GM21619 (cell line): Measurements from ENCODE around the gene GAL3ST3.
"Not testable (repeated sequence)": the region's sequence is repeated elsewhere in the genome, so short reads cannot be mapped to it uniquely, and the experiment has no call there.

ENCODE experiments used
- ATAC-seq: cut with Tn5 transposase; IDR thresholded peaks from one replicate; pipeline ENCODE4 v1.9.1; 2021; ENCODE audit not compliant: unreplicated experiment

The GAL3ST3 gene

GRCh38 chr11:66048547-66049323, at the start of gene GAL3ST3:
TSS of gene GAL3ST3 (minus strand) at chr11:66049161. CDS start at chr11:66045415, 3,746 bp downstream.
- ATAC-seq: no peak

GRCh38 chr11:66092125-66092524, 43.2 kb upstream of the GAL3ST3 start:
- ATAC-seq: not testable (repeated sequence)

DNA sequence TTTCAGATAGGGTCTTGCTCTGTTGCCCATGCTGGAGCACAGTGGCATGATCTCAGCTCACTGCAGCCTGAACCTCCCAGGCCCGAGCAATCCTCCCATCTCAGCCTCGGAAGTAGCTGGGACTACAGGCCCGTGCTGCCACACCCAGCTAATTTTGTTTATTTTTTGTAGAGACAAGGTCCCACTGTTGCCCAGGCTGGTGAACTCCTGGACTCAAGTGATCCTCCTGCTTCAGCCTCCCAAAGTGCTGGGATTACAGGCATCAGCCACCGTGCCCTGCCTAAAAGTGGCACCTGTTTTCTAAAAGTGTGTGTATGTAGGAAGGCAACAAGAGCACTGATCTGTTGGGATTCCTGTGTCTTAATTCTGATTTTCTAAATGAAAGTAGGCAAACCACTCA, 41.3 kb upstream of the GAL3ST3 start:
- ATAC-seq: no peak

DNA sequence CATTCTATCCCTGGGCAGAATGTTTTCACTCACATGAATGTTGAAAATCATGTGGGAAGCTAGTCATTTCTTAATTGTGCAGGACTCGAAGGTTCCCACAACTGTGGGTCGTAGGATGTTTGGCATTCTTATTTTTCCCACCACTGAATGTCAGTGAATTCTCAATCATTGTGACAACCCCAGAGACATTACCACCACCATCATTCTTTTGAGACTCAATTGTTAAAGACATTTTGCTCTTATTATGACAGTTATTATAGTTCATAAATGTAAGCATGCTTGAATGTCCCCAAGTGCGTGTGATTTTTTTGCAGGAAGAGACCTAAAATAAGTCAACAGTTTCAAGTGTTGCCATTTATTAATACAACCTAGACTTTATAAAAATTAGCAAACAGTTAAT, 40.1 kb upstream of the GAL3ST3 start:
- ATAC-seq: no peak

DNA sequence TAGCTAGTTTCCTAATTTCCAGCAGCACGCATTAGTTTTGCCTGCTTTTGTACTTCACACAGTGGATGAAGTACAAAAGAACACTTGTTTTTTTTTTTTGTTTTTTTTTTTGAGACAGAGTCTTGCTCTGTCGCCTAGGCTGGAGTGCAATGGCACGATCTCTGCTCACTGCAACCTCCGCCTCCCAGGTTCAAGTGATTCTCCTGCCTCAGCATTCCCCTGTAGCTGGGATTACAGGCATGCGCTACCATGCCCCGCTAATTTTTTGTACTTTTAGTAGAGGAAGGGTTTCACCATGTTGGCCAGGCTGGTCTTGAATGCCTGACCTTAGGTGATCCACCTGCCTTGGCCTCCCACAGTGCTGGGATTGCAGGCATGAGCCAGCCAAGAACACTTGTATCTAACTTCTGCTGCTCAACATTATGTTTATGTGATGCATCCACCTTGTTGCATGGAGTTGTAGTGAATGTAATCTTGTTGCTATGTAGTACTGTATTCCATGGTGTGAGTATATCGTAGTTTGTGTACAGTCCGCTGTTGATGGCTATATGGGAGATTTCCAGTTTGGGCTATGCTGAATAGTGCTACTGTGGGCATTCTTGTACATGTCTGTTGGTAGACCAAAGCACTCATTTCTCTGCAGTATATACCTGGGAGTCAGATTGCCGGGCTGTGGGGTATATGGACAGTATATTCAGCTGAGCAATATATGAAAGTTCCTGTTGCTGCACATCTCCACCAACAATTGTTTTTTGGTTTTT, 38.4 kb upstream of the GAL3ST3 start:
- no peak for ATAC-seq

- no peak for ATAC-seq
Observed at GRCh38 chr11:66084821-66085475, 36.0 kb upstream of the GAL3ST3 start.

DNA sequence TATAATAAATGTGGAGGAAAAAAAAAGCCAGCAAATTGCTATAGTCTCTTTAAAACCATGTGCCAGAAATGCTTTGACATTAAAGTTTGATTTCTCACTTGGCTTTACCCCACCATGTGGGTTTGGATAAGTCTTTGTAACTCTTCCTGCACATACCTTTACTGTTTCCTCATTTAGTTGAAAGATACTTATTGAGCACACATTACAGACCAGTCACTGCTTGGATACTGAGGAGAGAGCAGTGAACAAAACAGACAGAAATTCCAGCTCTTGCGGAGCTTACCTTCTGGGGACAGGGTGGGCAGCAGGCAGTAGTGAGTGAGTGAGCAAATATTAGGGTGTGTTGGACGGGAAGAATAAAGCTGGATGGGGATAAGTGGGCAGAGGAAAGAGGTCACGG, 34.8 kb upstream of the GAL3ST3 start:
- no peak for ATAC-seq

DNA sequence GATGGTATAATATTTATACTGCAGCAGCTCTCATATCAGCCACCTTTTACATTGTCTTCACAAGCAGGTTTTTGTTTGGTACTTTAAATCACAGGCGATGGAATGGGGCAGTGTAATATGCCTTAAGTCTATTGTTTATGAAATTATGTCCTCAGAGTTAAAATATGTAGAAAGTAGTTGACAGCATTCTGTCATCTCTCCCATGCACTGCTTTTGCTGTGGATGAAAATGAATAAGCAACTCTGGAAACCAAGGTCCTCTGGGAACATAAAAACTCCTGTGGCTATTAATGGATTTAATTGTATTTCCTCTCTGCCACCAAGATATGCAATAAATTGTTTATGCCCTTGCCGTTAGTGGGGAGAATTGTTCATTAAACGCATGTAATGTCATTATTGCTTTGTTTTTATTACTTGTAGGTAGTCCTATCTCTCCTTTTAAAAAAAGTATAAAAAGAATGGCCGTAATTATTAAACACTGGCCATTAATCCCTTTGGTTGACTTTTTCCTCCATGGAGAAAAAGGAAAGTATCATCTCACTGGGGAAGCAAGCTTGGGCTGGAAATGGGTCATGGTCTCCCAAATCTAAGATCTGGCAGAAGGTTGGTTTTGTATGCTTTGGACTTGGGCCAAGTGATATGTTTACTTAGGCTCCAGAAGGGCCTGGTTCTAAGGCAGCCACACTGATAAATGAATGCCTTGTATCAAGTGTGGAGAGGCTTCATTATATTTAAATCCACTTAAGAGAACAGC, 34.2 kb upstream of the GAL3ST3 start:
- ATAC-seq: no peak

- ATAC-seq: peak; percentile 56
Observed at GRCh38 chr11:66081505-66081904, 32.5 kb upstream of the GAL3ST3 start.

- ATAC-seq: no peak
Observed at GRCh38 chr11:66080055-66080817, 31.3 kb upstream of the GAL3ST3 start.

GRCh38 chr11:66078949-66079348, 30.0 kb upstream of the GAL3ST3 start:
- not testable (repeated sequence) for ATAC-seq

DNA sequence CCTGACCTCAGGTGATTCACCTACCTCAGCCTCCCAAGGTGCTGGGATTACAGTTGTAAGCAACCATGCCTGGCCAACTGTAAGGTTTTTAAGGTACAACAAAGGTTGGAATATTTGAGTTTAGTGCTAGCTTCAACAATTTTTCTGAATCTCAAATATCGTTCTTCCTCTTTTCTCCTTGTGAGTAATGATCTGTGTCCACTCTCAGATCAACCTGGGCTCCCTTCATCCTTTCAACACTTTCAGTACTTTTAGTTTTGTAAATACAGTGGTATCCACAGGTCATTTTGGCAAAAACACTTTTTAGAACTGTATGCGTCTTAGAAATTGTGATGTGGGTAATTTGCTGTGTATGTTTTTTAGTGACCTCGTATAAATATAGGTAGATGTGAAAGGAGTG, 29.0 kb upstream of the GAL3ST3 start:
- ATAC-seq: no peak

DNA sequence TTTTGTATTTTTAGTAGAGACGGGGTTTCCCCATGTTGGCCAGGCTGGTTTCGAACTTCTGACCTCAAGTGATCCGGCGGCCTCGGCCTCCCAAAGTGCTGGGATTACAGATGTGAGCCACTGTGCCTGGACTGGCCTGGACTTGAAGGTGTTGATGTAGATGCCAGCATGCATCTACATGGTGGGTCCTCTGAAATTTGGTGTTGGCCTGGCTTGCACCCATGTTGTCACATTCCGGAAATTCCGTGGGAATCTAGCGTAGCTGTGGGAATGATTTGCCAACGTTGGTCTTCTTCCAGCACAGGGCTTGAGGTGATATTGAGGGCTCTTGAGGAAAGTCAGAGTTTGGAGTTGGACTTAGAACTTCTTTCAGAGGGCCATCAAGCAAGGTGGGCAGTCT, 27.6 kb upstream of the GAL3ST3 start:
- ATAC-seq: no peak

- no peak for ATAC-seq
Observed at GRCh38 chr11:66075273-66075672, 26.3 kb upstream of the GAL3ST3 start.

DNA sequence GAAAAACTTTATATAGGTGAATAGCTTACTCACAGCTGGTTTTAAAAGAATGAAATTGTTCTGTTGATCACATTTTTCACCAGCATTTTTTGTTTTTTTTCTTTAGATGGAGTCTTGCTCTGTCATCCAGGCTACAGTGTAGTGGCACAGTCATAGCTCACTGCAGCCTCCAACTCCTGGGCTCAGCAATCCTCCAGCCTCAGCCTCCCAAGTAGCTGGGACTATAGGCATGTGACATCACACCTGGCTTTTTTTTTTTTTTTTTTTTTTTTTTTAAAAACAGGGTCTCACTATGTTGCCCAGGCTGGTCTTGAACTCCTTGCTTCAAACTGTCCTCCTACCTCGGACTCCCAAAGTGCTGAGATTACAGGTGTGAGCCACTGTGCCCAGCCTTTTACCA, 24.7 kb upstream of the GAL3ST3 start:
- no peak for ATAC-seq

DNA sequence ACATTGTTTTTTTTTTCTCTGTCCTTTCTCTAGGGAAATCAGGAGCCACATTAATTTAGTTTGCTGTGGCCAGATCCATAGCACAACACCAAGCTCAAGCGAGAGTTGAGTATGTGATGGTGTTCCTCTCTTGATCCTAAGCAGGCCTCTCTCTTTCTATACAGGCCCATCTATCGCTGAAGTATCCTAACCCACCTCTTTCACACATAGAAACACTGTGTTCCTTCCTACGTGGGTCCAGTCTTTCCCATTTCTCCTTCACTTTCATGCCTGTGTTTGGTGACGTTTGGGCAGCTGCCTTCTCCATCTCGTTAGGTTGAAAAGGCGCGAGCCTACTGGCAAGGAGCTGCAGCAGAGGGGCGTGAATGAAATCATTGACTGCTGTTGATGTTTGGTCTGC, 23.6 kb upstream of the GAL3ST3 start:
- no peak for ATAC-seq

- ATAC-seq: no peak
Observed at GRCh38 chr11:66072081-66072480, 23.1 kb upstream of the GAL3ST3 start.

GRCh38 chr11:66071381-66071801, 22.4 kb upstream of the GAL3ST3 start:
- no peak for ATAC-seq

DNA sequence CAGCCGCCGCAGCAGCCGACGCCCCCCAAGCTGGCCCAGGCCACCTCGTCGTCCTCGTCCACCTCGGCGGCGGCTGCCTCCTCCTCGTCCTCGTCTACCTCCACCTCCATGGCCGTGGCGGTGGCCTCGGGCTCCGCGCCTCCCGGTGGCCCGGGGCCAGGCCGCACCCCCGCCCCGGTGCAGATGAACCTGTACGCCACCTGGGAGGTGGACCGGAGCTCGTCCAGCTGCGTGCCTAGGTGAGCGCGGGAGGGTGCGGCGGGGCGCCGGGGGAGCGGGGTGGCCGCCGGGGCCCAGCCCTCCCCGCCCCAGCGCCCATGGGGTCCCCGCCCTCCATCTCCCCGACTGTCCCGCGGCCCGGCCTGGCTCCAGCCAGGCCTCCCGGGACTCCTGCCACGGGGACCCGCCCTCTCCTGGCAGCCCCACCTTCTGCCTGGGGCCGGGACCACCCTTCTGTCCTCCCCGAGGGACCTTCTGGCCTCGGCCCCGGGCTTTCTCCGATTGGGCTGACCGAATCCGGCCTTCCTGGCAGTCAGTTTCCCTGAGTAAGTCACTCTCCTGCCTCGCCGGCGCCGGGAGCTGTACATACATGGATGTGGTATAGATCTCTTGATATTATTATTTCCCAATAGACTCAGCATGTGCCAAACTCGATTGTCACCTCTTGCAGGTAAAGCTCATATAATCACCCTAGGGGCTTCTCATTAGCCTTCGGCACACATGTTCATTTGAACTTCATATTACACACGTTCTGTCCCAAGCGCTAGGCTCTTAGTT, 21.8 kb upstream of the GAL3ST3 start:
- peak; percentile 9 for ATAC-seq
